H1 (cell line): ENCODE measurements around the gene TPPP3.

Experiments used
- CBX5 ChIP-seq: fragments of 300-800, 300-1000 bp; sonication (generic); IDR thresholded peaks from 2 replicates; pipeline ENCODE4 v1.7.1; 2016; ENCODE audit warnings: antibody characterized with exemption, low read length, low read depth
- GABPA ChIP-seq: IDR thresholded peaks from 2 replicates; pipeline ENCODE4 v1.6.1; 2011; ENCODE audit warnings: mild to moderate bottlenecking, low read length, moderate library complexity, borderline replicate concordance; ENCODE audit not compliant: insufficient read depth
- PHF8 ChIP-seq: fragments of 200-600 bp; sonication (generic); conservative IDR thresholded peaks from 2 replicates; pipeline ENCODE4 v1.7.1; 2012; ENCODE audit warnings: low read depth, mild to moderate bottlenecking, inconsistent platforms, low read length, moderate library complexity
- SIN3A ChIP-seq, 2 experiments: IDR thresholded peaks in 1 of 2; conservative IDR thresholded peaks in 1 of 2; 2 replicates each; pipeline ENCODE4 v1.6.1; 2011 to 2012; ENCODE audit warnings: low read length in 2 of 2, improper control_type of control experiment in 1 of 2, low read depth in 1 of 2, mild to moderate bottlenecking in 1 of 2
- TEAD4 ChIP-seq: IDR thresholded peaks from 2 replicates; pipeline ENCODE4 v1.6.1; 2012; ENCODE audit warnings: low read depth, low read length, inconsistent platforms, mixed read lengths
- TF ChIP-seq, protein P1 (sequence below), 3 experiments: IDR thresholded peaks; 1 replicate in 2 of 3; 2 replicates in 1 of 3; pipeline versions ENCODE4 v1.5.1 to v1.6.1; 2011; ENCODE audit warnings: low read length in 3 of 3, mild to moderate bottlenecking in 3 of 3, inconsistent platforms in 2 of 3, low read depth in 1 of 3, moderate library complexity in 1 of 3; ENCODE audit not compliant: insufficient read depth in 1 of 3; ENCODE audit errors: control extremely low read depth in 1 of 3

DNA sequence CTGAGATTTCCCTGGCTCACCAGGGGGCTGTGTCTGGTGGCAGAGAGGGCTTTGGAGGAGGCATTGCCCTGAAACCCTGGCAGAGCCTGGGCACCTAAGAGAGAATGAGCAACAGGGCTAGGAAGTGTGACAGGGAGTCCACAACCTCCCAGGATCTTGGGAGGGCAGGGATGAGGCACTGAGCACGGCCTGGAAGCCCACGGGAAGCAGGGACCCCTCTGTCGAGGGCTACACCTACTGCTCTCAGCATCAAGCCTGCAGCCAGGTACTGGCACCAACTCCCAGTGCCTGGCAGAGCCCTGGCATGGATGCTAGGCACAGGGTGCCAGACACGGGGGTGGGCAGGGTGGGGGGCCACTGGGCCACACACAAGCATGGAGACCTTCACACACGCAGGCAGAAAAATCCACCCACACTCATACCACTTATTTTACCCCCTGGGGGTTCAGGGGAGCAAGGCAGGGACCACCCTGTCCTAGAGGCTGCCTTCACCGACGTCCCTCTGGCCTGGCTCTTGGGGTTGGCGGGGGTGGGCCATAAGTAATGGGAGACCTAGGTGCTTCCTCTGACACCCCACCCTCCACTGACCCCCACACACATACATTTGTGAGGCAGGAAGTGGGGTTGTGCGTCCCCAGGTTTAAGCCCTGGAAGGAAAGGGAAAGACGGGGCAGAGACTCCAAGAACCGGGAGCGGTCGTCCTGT lies 36.7 kb upstream of the TPPP3 start:
- TF ChIP-seq PHF8 (no peak), TEAD4 (no peak), SIN3A (conservative IDR thresholded peaks at IDR 0.05 in 1 of 2, IDR thresholded peaks at IDR 0.05 in 1 of 2; ENCODE audit: low read depth in 1 of 2, low read length in 2 of 2) (no peak), GABPA (no peak), CBX5 (no peak)
- TF ChIP-seq, protein P1, sequence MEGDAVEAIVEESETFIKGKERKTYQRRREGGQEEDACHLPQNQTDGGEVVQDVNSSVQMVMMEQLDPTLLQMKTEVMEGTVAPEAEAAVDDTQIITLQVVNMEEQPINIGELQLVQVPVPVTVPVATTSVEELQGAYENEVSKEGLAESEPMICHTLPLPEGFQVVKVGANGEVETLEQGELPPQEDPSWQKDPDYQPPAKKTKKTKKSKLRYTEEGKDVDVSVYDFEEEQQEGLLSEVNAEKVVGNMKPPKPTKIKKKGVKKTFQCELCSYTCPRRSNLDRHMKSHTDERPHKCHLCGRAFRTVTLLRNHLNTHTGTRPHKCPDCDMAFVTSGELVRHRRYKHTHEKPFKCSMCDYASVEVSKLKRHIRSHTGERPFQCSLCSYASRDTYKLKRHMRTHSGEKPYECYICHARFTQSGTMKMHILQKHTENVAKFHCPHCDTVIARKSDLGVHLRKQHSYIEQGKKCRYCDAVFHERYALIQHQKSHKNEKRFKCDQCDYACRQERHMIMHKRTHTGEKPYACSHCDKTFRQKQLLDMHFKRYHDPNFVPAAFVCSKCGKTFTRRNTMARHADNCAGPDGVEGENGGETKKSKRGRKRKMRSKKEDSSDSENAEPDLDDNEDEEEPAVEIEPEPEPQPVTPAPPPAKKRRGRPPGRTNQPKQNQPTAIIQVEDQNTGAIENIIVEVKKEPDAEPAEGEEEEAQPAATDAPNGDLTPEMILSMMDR (IDR thresholded peaks at IDR 0.05; ENCODE audit: control extremely low read depth in 1 of 3, insufficient read depth in 1 of 3, low read depth in 1 of 3, low read length in 3 of 3) = no peak
